Osteocyte (in vitro differentiated cells): ENCODE measurements around the gene LNX1. TPM values are rescaled to one million over a fixed set of nuclear protein-coding genes. Genes with fewer than 3 reads are reported as not detected.

ENCODE experiments used
- DNase-seq: peaks from one replicate; pipeline ENCODE4 v3.0.0; 2021; ENCODE audit warnings: mixed read lengths; ENCODE audit not compliant: unreplicated experiment; ENCODE audit errors: extremely low spot score
- H3K27ac Mint-ChIP-seq: one replicate; pipeline ENCODE4 v1.8.0; 2021; ENCODE audit warnings: mild to moderate bottlenecking, mixed read lengths; ENCODE audit not compliant: unreplicated experiment
- H3K27me3 Mint-ChIP-seq: one replicate; pipeline ENCODE4 v1.8.0; 2021; ENCODE audit warnings: mixed read lengths; ENCODE audit not compliant: unreplicated experiment
- H3K36me3 Mint-ChIP-seq: one replicate; pipeline ENCODE4 v1.8.0; 2021; ENCODE audit warnings: mixed read lengths; ENCODE audit not compliant: unreplicated experiment
- H3K4me1 Mint-ChIP-seq: one replicate; pipeline ENCODE4 v1.8.0; 2021; ENCODE audit warnings: mixed read lengths; ENCODE audit not compliant: unreplicated experiment
- H3K4me3 Mint-ChIP-seq: one replicate; pipeline ENCODE4 v1.8.0; 2021; ENCODE audit warnings: mild to moderate bottlenecking, moderate library complexity, mixed read lengths; ENCODE audit not compliant: unreplicated experiment
- H3K9me3 Mint-ChIP-seq: one replicate; pipeline ENCODE4 v1.8.0; 2021; ENCODE audit warnings: mixed read lengths; ENCODE audit not compliant: unreplicated experiment
- CTCF ChIP-seq: fragments of 200-600 bp; sonication (generic); IDR thresholded peaks from 2 replicates; pipeline ENCODE4 v1.5.0; 2021; ENCODE audit warnings: antibody characterized with exemption, mild to moderate bottlenecking, moderate library complexity
- total RNA-seq: library from RNA; stranded (reverse); gene quantifications from 2 replicates; pipeline ENCODE4 v1.2.1, GENCODE V29; 2021

LNX1 gene
- total RNA-seq, 1 donor from 2014 or later, result 0.24 TPM

GRCh38 chr4:53616219-53616618 lies 24.9 kb upstream of the LNX1 start:
- Mint-ChIP-seq H3K4me3 (no peak overlapping the region), H3K27ac (no peak overlapping the region)

GRCh38 chr4:53614591-53614990 lies 23.3 kb upstream of the LNX1 start:
- no peaks in the 10 kb centered on the region for H3K9me3 Mint-ChIP-seq
- no peak overlapping the region for H3K4me3 Mint-ChIP-seq
- H3K27ac Mint-ChIP-seq, result no peak overlapping the region
- no peak for DNase-seq
- H3K4me1 Mint-ChIP-seq, result peaks cover 11% of the 10 kb centered on the region
- H3K27me3 Mint-ChIP-seq, result no peaks in the 10 kb centered on the region
- TF ChIP-seq CTCF, result no peak
- H3K36me3 Mint-ChIP-seq, result no peaks in the 10 kb centered on the region

More at GRCh38 chr4:53616219-53616618, 24.9 kb upstream of the LNX1 start:
- H3K4me1 Mint-ChIP-seq, result peaks cover 11% of the 10 kb centered on the region
- no peak for TF ChIP-seq CTCF
- H3K27me3 Mint-ChIP-seq, result no peaks in the 10 kb centered on the region
- DNase-seq, result no peak
- H3K9me3 Mint-ChIP-seq, result no peaks in the 10 kb centered on the region
- H3K36me3 Mint-ChIP-seq, result no peaks in the 10 kb centered on the region

- Mint-ChIP-seq H3K36me3 (no peaks in the 10 kb centered on the region), H3K4me3 (no peak overlapping the region), H3K4me1 (peaks cover 10% of the 10 kb centered on the region), H3K9me3 (peaks cover 7% of the 10 kb centered on the region), H3K27ac (no peak overlapping the region), H3K27me3 (no peaks in the 10 kb centered on the region)
- TF ChIP-seq CTCF, result no peak
- DNase-seq, result no peak
Measured at GRCh38 chr4:53613428-53613827, 22.1 kb upstream of the LNX1 start.

- Mint-ChIP-seq H3K9me3 (peaks cover 7% of the 10 kb centered on the region), H3K27me3 (no peaks in the 10 kb centered on the region), H3K4me1 (no peaks in the 10 kb centered on the region), H3K27ac (no peak overlapping the region), H3K36me3 (no peaks in the 10 kb centered on the region), H3K4me3 (no peak overlapping the region)
- no peak for TF ChIP-seq CTCF
- DNase-seq, result no peak
Measured at GRCh38 chr4:53608649-53609048, 17.4 kb upstream of the LNX1 start.

- no peak overlapping the region for H3K4me3 Mint-ChIP-seq
- H3K36me3 Mint-ChIP-seq, result no peaks in the 10 kb centered on the region
- DNase-seq, result no peak
- peaks cover 7% of the 10 kb centered on the region for H3K9me3 Mint-ChIP-seq
- no peaks in the 10 kb centered on the region for H3K4me1 Mint-ChIP-seq
- H3K27me3 Mint-ChIP-seq, result no peaks in the 10 kb centered on the region
- H3K27ac Mint-ChIP-seq, result no peak overlapping the region
- no peak for TF ChIP-seq CTCF
Measured at GRCh38 chr4:53608242-53608641, 17.0 kb upstream of the LNX1 start.
